ENCODE measurements around the gene NDC80.

DNA sequence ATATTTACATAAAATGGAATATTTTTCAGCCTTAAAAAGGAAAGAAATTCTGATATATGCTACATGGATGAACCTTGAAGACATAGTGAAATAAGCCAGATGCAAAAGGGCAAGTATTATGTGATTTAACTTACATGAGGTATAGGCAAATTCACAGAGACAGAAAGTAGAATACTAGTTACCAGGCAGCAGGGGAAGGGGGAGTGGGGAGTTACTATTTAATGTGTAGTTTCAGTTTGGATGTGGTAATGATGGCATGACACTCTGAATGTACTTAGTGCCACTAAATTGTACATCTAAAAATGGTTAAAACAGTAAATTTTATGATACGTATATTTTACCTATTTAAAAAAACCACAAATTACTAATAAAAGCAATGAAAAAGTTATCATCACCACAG is 12.1 kb upstream of the NDC80 start:
- TF ChIP-seq POLR2A (IDR thresholded peaks at IDR 0.05): no peak
- TF ChIP-seq, protein P1, sequence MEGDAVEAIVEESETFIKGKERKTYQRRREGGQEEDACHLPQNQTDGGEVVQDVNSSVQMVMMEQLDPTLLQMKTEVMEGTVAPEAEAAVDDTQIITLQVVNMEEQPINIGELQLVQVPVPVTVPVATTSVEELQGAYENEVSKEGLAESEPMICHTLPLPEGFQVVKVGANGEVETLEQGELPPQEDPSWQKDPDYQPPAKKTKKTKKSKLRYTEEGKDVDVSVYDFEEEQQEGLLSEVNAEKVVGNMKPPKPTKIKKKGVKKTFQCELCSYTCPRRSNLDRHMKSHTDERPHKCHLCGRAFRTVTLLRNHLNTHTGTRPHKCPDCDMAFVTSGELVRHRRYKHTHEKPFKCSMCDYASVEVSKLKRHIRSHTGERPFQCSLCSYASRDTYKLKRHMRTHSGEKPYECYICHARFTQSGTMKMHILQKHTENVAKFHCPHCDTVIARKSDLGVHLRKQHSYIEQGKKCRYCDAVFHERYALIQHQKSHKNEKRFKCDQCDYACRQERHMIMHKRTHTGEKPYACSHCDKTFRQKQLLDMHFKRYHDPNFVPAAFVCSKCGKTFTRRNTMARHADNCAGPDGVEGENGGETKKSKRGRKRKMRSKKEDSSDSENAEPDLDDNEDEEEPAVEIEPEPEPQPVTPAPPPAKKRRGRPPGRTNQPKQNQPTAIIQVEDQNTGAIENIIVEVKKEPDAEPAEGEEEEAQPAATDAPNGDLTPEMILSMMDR (IDR thresholded peaks at IDR 0.05): no peak
